NCI-H1436 (cell line): Measurements from ENCODE around the gene LAP3.
"Not testable (repeated sequence)": the region's sequence is repeated elsewhere in the genome, so short reads cannot be mapped to it uniquely, and the experiment has no call there.

Experiments
- DNase-seq: peaks from one replicate; lab custom pipeline; 2025; lab: John Stamatoyannopoulos, UW

LAP3 gene

GRCh38 chr4:17576932-17577664, at the start of gene LAP3:
LAP3 (plus strand) TSS chr4:17577198; CDS start chr4:17577466, 268 bp downstream.
- peak; percentile 73 for DNase-seq

GRCh38 chr4:17528551-17529165, 48.3 kb upstream of the LAP3 start:
- no peak for DNase-seq

DNA sequence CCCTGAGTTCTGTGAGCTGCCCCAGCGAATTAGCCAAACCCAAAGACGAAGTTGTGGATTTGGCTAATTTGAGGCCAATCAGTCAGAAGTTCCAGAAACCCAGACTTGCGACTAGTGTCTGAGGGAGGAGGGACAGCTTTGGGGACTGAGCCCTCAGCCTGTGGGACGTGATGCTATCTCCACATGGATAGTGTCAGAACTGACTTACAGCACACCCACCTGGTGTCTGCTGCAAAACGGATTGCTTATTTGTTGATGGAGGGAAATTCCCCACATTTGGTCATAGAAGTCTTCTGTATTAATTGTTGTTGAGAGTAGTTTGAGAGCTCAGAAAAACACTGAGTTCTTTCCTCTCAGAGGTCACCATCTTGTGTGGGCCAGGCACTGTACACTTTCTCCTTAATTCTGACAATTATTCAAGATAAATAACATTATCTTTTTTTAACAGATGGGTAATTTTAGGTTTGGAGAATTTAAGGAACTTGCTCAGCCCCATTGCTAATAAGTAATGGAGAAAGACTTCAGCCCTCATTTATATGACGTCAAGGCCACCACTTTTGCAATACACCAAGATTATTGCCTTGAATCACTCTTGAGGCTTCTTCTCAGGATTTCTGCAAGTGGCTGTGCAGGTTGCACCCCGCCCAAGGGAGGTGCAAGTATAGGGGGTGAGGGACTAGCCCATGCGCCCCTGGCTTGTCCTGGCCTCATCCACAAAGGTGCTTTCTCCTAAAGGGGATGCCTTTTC, 45.3 kb upstream of the LAP3 start:
- DNase-seq: no peak

GRCh38 chr4:17534705-17535104, 42.3 kb upstream of the LAP3 start:
- DNase-seq: no peak

DNA sequence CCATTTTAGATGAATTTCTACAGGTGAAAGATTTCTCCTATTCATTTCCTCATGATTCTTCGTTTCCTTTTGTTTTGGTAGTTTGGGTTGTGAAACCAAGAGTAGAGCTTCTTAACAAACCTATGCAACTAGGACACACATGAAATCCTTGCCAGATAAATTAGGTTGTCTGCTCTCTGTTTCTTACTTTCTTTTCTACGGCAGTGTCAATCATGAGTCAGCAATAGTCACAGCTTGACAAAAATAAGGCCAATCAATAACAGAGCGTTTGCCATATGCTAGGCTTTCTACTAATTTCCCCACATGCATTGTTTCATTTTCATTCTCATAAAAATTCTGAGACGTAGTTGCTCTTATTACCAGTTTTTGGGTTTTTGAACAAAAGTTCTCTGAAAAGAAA, 41.8 kb upstream of the LAP3 start:
- DNase-seq: no peak

DNA sequence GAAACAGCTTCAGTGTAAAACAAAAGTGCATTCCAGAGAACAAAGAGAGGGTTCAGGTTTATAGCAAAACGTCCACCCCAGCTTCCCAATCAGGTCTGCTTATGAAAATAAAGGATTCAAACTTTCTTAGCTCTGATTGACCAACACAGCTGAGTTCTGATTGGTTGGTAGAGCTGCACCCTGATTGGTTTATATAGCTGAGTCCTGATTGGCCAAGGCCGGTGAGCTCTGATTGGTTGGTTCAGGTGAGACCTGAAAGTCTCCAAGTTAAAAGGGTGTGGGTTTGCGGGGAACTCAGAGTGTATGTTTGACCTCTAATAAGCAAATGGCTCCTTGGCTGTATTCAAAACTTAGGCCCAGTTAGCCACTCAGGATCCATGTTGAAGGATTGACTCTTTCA, 41.1 kb upstream of the LAP3 start:
- DNase-seq: no peak

GRCh38 chr4:17537060-17537459, 39.9 kb upstream of the LAP3 start:
- not testable (repeated sequence) for DNase-seq

- DNase-seq: no peak
These were observed 32.8 kb upstream of the LAP3 start for GRCh38 chr4:17544205-17544604.

- no peak for DNase-seq
These were observed 32.2 kb upstream of the LAP3 start for GRCh38 chr4:17544831-17545234.

DNA sequence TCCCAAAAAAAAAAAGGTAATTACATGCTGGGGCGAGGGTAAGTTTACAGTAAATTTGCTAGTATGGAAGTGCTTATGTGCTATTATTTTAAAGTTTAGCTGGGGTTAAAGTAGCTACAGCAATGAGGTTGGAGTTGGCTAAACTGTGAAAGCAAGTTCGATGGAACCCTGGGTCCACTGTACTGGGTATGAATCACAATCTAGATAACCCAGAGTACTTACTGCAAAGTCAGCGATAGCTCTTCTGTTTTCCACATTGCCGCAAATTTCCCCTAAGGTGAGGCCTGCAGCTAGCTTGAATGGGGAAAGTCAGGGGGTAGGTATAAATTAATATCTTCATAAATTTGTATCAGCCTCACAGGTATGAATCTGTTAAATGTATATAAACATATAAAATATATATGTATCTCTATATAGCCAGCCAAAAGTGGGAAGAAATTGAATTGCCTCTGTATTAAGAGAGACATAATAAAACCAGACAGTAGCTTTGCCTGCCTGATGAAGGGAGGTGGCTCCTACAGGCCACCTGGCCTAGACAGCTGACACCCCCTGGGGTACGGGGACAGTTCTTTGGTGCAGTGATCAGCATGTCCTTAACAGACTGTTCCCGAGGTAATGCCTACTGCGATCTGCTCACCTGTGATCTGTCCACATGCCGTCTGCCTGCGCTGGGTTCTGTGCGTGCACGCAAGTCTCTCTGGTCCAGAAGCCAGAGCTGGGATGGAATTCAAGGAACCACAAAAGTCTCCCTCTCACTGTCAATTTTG, 31.4 kb upstream of the LAP3 start:
- DNase-seq: no peak

GRCh38 chr4:17546222-17546621, 30.8 kb upstream of the LAP3 start:
- no peak for DNase-seq

DNA sequence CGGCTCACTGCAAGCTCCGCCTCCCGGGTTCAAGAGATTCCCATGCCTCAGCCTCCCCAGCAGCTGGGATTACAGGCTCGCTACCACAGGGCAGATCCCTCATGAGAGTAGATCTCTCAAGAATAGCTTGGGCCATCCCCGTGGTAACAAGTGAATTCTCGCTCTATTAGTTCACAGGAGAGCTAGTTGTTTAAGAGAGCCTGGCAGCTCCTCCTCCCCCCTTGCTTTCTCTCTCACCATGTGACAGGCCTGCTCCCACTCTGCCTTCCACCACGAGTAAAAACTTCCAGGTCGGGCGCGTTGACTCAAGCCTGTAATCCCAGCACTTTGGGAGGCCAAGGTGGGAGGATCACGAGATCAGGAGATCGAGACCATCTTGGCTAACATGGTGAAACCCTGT, 30.3 kb upstream of the LAP3 start:
- DNase-seq: no peak

DNA sequence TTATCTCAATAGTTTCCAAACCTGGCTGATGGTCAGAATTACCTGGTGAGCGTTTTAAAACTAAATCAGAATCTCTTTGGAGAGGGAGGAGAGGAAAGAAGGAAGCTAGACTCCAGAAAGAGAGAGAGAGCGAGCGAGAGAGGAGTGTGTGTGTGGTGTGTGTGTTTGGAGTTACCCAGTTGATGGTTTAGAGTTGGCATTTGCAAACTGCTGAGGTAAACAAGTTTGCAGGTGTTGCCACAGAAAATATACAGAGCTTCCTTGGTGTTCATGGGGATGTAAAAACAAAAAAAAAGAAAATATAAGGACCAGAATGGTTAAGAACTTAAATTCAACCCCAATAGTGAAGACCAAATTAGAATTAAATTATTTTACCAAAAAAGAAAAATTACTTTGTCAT, 26.4 kb upstream of the LAP3 start:
- DNase-seq: no peak

GRCh38 chr4:17552427-17552826, 24.6 kb upstream of the LAP3 start:
- no peak for DNase-seq

DNA sequence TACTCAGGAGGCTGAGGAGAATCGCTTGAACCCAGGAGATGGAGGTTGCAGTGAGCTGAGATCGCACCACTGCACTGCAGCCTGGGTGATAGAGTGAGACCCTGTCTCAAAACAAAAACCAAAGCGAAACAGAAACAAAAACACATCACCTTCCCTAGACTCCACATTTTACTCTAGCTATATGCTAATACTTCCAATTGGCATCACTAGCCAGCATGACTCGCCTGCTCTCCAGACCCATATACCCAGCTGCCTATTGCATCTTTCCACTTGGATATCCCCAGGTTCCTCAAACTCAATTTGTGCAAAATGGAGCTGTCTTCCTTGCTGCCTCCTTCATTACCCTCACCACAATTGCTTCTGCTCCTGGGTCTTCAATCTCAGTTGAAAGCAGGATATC, 22.4 kb upstream of the LAP3 start:
- DNase-seq: no peak

DNA sequence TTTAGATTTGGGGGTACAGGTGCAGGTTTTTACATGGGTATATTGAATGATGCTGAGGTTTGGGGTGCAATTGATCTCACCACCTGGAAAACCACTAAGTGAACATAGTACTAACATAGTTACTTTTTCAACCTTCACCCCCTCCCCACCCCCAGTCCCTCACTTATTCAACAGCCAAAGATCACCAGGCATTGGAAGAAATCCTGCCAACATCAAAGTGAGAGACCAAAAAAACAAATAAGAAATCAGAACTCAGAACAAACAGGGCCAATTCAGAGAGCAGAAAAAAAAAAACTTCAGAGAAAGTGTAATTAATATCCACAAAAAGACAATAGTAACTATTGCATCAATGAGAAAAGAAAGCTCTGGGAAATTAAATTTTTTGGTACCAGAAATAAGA, 20.5 kb upstream of the LAP3 start:
- DNase-seq: no peak

DNA sequence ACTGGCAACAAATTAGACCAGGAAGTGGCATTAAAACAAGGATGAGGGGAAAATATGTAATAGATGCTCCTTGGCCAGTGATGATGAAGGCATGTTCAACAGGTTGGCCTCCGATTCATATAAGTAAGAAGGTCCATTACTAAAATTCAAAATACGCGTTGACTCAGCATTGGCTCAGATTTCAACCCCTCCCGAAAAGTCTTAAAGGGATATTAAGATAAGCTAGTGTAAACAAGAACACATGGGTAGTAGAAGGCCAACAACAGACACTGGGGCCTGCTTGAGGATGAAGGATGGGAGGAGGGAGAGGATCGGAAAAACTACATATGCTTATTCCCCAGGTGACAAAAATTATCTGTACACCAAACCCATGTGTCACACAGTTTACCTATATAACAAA, 19.1 kb upstream of the LAP3 start:
- DNase-seq: no peak

GRCh38 chr4:17558941-17559708, 17.9 kb upstream of the LAP3 start:
- no peak for DNase-seq

DNA sequence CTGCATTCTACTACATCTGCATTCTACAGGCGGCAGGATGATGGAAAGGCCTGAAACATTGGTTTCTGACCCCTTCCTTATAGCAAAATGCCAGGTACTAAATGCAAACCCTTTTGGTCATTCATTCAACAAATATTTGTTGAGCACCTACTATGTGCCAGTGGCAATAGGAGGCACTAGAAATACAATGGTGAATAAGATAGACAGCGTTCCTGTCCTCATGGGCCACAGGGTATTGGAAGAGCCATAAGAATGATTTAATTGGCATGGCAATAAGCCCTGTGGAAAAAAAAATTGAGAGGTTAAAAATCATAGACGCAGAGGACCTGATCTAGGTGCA, 17.3 kb upstream of the LAP3 start:
- no peak for DNase-seq

GRCh38 chr4:17560065-17560673, 16.8 kb upstream of the LAP3 start:
- DNase-seq: no peak

- no peak for DNase-seq
These were observed 15.6 kb upstream of the LAP3 start for GRCh38 chr4:17561195-17561909.
